Esophagus muscularis mucosa (tissue), 3 donors: ENCODE data around the gene ZNF780A.

Experiments
- POLR2A ChIP-seq: fragments of 450-650 bp; IDR thresholded peaks from one replicate; pipeline ENCODE4 v1.6.1; 2017; ENCODE audit warnings: antibody characterized with exemption, moderate library complexity, mild to moderate bottlenecking, low read depth
- TF ChIP-seq, protein P1 (sequence below), 3 experiments: fragments of 200-600 bp in 2 of 3; fragments of 450-650 bp in 1 of 3; sonication (generic) in 2 of 3; IDR thresholded peaks; one replicate each; pipeline ENCODE4 v1.5.1; 2017 to 2019; ENCODE audit warnings: antibody characterized with exemption in 3 of 3, mild to moderate bottlenecking in 2 of 3, moderate library complexity in 1 of 3

DNA sequence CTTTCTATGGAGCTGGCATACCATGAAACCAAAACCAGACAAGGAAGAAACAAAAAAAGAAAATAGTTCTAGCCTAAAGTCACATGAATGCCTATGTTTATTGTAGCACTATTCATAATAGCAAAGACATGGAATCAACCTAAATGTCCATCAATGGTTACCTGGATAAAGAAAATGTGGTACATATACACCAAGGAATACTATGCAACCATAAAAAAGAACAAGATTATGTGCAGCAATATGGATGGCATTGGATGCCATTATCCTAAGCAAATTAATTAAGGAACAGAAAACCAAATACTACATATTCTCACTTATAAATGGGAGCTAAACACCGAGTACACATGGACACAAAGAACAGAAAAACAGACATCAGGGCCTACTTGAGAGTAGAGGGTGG, 10.5 kb downstream of the ZNF780A start:
- no peak for TF ChIP-seq POLR2A
- TF ChIP-seq, protein P1, sequence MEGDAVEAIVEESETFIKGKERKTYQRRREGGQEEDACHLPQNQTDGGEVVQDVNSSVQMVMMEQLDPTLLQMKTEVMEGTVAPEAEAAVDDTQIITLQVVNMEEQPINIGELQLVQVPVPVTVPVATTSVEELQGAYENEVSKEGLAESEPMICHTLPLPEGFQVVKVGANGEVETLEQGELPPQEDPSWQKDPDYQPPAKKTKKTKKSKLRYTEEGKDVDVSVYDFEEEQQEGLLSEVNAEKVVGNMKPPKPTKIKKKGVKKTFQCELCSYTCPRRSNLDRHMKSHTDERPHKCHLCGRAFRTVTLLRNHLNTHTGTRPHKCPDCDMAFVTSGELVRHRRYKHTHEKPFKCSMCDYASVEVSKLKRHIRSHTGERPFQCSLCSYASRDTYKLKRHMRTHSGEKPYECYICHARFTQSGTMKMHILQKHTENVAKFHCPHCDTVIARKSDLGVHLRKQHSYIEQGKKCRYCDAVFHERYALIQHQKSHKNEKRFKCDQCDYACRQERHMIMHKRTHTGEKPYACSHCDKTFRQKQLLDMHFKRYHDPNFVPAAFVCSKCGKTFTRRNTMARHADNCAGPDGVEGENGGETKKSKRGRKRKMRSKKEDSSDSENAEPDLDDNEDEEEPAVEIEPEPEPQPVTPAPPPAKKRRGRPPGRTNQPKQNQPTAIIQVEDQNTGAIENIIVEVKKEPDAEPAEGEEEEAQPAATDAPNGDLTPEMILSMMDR (IDR thresholded peaks at IDR 0.05): no peak
